Measurements from ENCODE around the gene CFAP100. TPM values are rescaled to one million over a fixed set of nuclear protein-coding genes. Genes with fewer than 3 reads are reported as not detected.

Gene CFAP100
- total RNA-seq, 4 donors from 2014 or later, result not detected

GRCh38 chr3:126459111-126459762, 64.5 kb downstream of the CFAP100 start:
- H3K9me3 ChIP-seq, result no peaks in the 10 kb centered on the region
- peaks cover 0 to 4% (median 0%) of the 10 kb centered on the region in 3 donors for H3K4me1 ChIP-seq
- no peak overlapping the region for H3K4me3 ChIP-seq
- no peak for TF ChIP-seq POLR2A (IDR thresholded peaks at IDR 0.05)
- TF ChIP-seq, protein P1, sequence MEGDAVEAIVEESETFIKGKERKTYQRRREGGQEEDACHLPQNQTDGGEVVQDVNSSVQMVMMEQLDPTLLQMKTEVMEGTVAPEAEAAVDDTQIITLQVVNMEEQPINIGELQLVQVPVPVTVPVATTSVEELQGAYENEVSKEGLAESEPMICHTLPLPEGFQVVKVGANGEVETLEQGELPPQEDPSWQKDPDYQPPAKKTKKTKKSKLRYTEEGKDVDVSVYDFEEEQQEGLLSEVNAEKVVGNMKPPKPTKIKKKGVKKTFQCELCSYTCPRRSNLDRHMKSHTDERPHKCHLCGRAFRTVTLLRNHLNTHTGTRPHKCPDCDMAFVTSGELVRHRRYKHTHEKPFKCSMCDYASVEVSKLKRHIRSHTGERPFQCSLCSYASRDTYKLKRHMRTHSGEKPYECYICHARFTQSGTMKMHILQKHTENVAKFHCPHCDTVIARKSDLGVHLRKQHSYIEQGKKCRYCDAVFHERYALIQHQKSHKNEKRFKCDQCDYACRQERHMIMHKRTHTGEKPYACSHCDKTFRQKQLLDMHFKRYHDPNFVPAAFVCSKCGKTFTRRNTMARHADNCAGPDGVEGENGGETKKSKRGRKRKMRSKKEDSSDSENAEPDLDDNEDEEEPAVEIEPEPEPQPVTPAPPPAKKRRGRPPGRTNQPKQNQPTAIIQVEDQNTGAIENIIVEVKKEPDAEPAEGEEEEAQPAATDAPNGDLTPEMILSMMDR (IDR thresholded peaks at IDR 0.05), result no peak
- no peak for DNase-seq
- no peaks in the 10 kb centered on the region for H3K27me3 ChIP-seq
- intact Hi-C loops (cut with DNase I), result no loop called here
- 79 to 88% methylated on average over 7 of the region's 7 CpGs for WGBS, 2 donors
- H3K36me3 ChIP-seq, result peaks cover 21 to 100% (median 48%) of the 10 kb centered on the region in 3 donors
- H3K27ac ChIP-seq, result no peak overlapping the region

DNA sequence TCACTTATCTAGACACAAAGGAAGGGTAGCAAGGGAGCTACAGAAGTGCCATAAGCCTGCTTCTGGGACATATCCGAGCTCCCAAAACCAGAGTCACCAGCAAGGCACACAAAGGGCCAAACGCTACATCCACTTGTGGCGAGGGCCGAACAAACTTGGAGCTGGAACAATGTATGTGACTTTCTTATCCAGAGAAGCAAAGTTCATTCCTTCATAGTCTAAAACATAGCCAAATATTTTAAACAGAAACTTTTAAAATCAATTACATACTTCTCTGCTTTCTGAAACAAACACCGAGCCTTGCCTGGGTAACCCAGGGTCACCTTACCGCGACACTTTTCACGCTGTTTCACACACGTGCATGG, 65.0 kb downstream of the CFAP100 start:
- no peak overlapping the region for H3K27ac ChIP-seq
- no peaks in the 10 kb centered on the region for H3K9me3 ChIP-seq
- TF ChIP-seq, protein P1 (IDR thresholded peaks at IDR 0.05), result no peak
- TF ChIP-seq POLR2A (IDR thresholded peaks at IDR 0.05), result no peak
- H3K36me3 ChIP-seq, result peaks cover 21 to 100% (median 52%) of the 10 kb centered on the region in 3 donors
- WGBS, 2 donors, result 81 to 88% methylated on average over 9 of the region's 9 CpGs
- peaks cover 0 to 4% (median 0%) of the 10 kb centered on the region in 3 donors for H3K4me1 ChIP-seq
- no peak for DNase-seq
- no peaks in the 10 kb centered on the region for H3K27me3 ChIP-seq
- intact Hi-C loops (cut with DNase I), result no loop called here
- no peak overlapping the region for H3K4me3 ChIP-seq

DNA sequence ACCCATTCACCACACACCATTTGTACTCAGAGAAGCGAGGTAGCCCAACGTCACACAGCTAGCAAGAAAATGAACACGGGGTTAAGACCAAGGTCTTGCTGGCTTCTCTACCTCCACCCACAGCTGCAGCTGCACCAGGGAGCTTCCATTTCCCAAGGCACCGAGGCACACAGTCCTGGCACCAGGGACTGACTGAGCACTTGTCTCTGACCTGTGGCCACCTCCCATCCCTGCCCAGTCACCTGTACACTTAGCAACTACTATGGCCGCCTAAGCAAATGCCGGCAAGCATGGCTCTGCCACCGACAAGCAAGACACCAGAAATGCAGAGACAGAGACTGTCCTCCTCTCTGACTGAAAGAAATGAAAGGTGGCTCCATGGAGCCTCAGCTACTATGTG, 65.7 kb downstream of the CFAP100 start:
- H3K27me3 ChIP-seq, result no peaks in the 10 kb centered on the region
- WGBS, 2 donors, result 88 to 90% methylated on average over 2 to 4 of the region's 7 CpGs
- no peak for TF ChIP-seq POLR2A (IDR thresholded peaks at IDR 0.05)
- TF ChIP-seq, protein P1 (IDR thresholded peaks at IDR 0.05), result no peak
- no peak overlapping the region for H3K4me3 ChIP-seq
- peaks cover 0 to 1% (median 0%) of the 10 kb centered on the region in 3 donors for H3K4me1 ChIP-seq
- no peaks in the 10 kb centered on the region for H3K9me3 ChIP-seq
- no peak for DNase-seq
- H3K36me3 ChIP-seq, result peaks cover 27 to 100% (median 55%) of the 10 kb centered on the region in 3 donors
- intact Hi-C loops (cut with DNase I), result no loop called here
- no peak overlapping the region for H3K27ac ChIP-seq

DNA sequence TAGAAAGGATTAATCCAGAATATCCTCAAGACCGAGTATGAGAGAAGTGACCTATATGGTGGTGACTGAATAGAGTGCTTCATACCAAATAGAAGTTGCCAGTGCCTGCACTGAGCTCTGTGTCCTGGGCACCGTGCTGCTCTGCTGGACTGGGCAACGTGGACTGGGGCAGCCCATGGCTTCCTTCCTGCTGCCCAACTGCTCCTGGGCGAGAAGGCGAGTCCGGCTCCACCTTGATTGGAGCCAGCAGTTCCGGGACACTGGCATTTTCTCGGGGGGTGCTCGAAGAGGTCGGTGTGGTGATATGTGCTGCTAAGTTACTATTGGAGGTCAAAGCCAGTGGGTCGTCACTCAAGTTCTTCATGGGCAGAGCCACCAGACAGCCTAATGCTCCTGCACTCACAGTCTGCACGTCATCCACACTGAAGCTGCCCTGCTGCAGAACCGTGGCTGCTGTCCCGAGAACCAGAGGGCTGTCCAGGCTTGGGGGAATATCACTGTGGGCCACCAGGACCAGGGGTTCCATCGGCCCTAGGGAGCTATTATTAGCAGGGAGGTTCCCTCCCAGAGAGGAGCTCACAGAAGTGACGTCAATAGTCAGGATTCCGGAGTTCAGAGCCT, 66.9 kb downstream of the CFAP100 start:
- DNase-seq, result no peak
- H3K4me3 ChIP-seq, result no peak overlapping the region
- H3K27me3 ChIP-seq, result no peaks in the 10 kb centered on the region
- H3K36me3 ChIP-seq, result peaks cover 31 to 100% (median 66%) of the 10 kb centered on the region in 3 donors
- peaks cover 0 to under 1% (median 0%) of the 10 kb centered on the region in 3 donors for H3K4me1 ChIP-seq
- no peak overlapping the region for H3K27ac ChIP-seq
- intact Hi-C loops (cut with DNase I), result no loop called here
- TF ChIP-seq, protein P1 (IDR thresholded peaks at IDR 0.05), result no peak
- no peak for TF ChIP-seq POLR2A (IDR thresholded peaks at IDR 0.05)
- 82 to 87% methylated on average over 3 to 6 of the region's 17 CpGs for WGBS, 2 donors
- no peaks in the 10 kb centered on the region for H3K9me3 ChIP-seq

GRCh38 chr3:126463521-126463920, 68.8 kb downstream of the CFAP100 start:
- Histone ChIP-seq H3K4me3 (no peak overlapping the region), H3K9me3 (no peaks in the 10 kb centered on the region), H3K4me1 (peaks cover 0 to 18% (median 0%) of the 10 kb centered on the region in 3 donors), H3K27ac (no peak overlapping the region), H3K27me3 (no peaks in the 10 kb centered on the region), H3K36me3 (peaks cover 33 to 100% (median 77%) of the 10 kb centered on the region in 3 donors)
- no peak for DNase-seq
- intact Hi-C loops (cut with DNase I), result no loop called here
- 94 to 95% methylated on average over 2 of the region's 2 CpGs for WGBS, 2 donors
- TF ChIP-seq POLR2A (IDR thresholded peaks at IDR 0.05), result no peak
- TF ChIP-seq, protein P1 (IDR thresholded peaks at IDR 0.05), result no peak

All from esophagus squamous epithelium (tissue), 5 donors.